Activated naive CD8-positive, alpha-beta T cell treated with anti-CD3 and anti-CD28 coated beads, Interleukin-2, amount 50 U/mL, for 16 hours (primary cell): ENCODE measurements around the gene SPG7.
"Not testable (repeated sequence)": the region's sequence is repeated elsewhere in the genome, so short reads cannot be mapped to it uniquely, and the experiment has no call there.

ENCODE experiments used
- DNase-seq: peaks from one replicate; pipeline ENCODE4 v3.0.0-alpha.2; 2020; ENCODE audit warnings: low read depth, low spot score

SPG7 gene

GRCh38 chr16:89562939-89563338 lies 54.7 kb downstream of the SPG7 start:
- DNase-seq, result no peak

DNA sequence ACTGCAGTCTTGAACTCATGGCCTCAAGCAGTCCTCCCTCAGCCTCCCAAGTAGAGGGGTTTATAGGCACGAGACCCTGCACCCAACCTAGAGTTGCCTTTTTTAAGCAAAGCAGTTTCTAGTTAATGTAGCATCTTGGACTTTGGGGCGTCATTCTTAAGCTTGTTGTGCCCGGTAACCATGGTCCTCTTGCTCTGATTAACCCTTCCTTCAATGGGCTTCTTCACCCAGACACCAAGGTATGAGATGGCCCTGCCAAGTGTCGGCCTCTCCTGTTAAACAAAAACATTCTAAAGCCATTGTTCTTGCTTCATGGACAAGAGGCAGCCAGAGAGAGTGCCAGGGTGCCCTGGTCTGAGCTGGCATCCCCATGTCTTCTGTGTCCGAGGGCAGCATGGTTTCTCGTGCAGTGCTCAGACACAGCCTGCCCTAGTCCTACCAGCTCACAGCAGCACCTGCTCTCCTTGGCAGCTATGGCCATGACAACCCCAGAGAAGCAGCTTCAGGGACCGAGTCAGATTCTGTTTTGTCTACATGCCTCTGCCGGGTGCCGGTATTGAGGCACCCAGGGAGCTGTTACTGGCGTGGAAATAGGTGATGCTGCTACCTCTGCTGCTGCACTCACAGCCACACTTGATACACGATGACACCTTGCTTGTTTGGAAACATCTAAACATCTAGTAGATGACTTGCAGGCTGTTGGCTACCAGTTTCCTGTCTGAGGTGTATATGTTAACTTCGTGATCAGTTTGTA lies 55.6 kb downstream of the SPG7 start:
- DNase-seq, result no peak

DNA sequence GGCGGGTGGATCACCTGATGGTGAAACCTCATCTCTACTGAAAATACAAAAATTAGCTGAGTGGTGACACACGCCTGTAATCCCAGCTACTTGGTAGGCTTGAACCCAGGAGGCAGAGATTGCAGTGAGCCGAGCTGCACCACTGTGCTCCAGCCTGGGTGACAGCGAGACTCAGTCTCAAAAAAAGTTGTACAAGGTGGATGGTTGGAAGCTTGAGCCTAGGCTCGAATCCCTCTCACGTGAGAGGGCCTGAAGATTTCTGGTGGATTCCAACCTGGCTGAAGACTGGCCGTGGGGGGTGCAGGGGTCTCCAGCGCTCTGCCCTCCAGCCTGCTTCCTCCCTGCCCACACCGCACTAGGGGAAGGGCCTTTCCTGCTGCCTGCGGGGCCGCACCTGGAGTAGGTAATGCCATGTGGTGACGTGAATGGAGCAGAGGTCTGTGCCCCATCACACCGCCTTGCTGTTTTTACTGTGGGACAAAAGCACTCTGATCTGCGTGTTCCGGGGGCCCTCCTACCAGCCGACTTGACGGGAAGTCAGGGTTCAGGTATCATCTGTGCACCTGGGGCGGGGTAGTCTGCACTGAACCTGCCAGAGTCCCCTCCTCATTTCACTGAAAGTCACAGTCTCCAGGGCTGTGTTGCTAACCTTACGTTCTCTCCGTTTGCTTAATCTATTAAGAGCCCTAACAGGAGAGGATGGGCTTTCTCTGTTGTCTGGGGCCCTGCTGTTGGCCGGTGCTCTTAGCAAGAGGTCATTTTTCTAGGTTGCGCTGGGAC lies 56.5 kb downstream of the SPG7 start:
- DNase-seq, result no peak

GRCh38 chr16:89565256-89565505 lies 57.0 kb downstream of the SPG7 start:
- no peak for DNase-seq

GRCh38 chr16:89565506-89566372 lies 57.5 kb downstream of the SPG7 start:
- no peak for DNase-seq

DNA sequence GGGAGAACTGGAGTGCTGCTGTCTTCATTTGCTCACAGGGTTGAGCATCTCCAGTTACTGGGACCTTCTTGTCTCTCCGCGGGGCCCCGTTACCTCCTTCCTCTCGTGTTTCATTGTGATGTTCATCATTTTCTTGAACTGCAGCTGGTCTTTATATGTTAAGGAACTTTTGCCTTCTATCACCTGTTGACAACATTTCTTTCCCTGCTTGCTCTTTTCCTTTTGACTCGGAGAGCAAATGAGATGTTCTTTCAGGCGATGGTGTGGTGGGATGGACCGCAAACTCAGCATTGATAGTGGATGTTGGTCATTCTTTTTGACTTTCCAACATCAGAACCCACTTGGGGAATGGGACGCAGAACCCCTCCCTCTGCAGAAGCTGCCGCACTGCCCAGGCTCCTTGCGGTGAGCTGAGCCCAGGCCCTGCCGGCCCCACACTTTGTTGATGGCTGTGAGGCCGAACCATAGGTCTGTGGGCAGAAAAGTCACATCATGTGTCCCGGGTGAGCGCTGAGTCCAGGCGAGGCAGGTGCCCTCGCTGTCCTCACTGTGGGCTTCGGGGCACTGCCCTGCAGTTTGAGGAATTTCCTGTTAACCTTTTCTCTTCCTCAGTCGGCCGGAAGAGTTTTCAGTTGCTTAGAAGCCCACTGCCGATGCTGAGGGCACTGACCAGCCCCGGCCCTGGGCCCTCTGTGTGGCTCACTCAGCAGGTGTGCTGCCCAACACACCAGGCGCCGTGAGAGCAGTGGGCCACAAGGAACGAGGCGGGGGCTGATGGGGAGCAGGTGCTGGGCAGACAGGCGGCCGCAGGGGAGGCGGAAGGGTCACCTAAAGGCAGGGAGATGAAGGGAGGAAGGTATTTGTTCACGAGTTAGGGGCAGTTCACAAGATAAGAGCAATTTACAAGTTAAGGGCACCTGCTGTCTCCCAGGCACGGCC lies 59.7 kb downstream of the SPG7 start:
- no peak for DNase-seq

DNA sequence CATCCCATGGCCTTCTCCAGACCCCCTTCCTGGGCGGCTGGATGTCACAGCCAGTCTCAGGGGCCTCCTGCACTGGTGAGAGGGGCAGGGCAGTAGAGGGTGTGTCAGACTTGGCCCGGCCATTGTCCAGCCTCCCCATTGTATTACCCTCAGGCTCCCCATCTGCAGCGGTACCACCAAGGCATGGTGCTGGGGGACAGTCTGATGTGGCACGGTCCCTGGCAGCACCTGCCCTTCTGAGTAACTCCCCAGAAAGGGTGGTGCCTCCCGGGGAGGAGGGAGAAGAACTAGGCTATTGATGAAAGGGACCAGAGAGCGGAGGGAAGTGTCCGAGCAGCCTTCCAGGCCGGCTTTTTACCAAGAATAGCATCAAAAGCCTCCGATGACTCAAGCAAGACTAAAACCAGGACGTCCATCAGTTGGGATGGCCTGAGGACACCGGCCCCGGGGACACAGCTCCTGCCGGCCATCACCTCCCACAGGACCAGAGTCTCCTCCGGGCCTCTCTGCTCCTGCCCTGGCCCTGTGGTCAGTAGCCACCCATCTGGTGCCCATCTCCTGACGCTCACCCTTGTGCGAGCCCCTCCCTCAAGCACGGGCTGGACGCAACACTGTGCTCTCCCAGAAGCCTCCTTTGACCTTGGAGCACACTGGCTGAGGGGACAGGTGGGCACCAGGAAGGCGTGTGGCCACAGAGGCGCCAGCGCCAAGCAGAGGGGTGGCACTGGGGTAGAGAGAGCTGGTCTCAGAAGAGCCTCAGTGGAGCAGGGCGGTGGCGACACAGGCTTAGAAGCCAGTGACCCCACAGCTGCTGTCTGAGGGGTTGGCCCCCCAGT lies 61.5 kb downstream of the SPG7 start:
- DNase-seq, result no peak

DNA sequence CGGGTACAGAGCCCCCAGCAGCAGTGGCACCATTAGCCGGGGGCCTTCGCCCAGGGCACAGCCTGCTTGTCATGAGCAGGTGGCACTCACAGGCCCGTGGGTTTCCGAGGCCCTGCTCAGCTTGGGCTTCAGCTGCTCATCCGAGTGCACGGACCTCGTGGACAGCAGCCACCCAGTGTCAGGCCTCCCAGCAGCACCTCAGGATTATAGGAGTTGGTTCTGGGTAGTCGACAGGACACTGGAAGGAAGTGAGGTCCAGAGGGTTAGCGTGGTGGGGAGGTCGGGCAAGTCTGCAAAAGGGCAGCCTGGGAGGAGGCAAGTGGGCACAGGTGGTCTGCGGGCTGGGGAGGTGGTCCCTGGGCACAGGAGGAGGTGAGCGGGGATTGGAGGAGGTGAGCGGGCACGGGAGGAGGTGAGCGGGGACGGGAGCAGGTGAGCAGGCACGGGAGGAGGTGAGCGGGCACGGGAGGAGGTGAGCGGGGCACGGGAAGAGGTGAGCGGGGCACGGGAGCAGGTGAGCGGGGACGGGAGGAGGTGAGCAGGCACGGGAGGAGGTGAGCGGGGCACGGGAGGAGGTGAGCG lies 62.2 kb downstream of the SPG7 start:
- no peak for DNase-seq

DNA sequence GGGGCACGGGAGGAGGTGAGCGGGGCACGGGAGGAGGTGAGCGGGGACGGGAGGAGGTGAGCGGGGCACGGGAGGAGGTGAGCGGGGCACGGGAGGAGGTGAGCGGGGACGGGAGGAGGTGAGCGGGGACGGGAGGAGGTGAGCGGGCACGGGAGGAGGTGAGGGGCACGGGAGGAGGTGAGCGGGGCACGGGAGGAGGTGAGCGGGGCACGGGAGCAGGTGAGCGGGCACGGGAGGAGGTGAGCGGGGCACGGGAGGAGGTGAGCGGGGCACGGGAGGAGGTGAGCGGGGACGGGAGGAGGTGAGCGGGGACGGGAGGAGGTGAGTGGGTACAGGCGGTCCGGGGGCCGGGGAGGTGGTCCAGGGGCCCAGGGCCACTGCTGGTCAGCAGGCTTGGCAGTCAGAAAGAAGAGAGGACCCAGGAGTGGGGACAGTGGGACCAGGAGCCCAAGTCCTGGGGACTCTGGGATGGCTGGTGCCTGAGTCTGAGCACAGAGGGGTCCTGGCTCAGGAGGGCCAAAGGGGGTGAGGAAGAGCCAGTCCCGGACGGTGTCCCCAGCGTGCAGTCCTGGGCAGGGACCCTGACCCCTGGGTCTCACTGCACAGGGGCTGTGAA lies 62.9 kb downstream of the SPG7 start:
- DNase-seq, result not testable (repeated sequence)

- no peak for DNase-seq
Observed at GRCh38 chr16:89571636-89572035, 63.4 kb downstream of the SPG7 start.

GRCh38 chr16:89572073-89572484 lies 63.9 kb downstream of the SPG7 start:
- no peak for DNase-seq

GRCh38 chr16:89572485-89573205 lies 64.4 kb downstream of the SPG7 start:
- DNase-seq, result no peak

GRCh38 chr16:89573826-89574680 lies 65.8 kb downstream of the SPG7 start:
- no peak for DNase-seq

GRCh38 chr16:89574681-89575246 lies 66.6 kb downstream of the SPG7 start:
- no peak for DNase-seq

- no peak for DNase-seq
Observed at GRCh38 chr16:89575247-89576152, 67.3 kb downstream of the SPG7 start, which contains the start of gene CPNE7. Gene CPNE7 (plus strand): TSS chr16:89575758. CDS start chr16:89575898, 140 bp downstream.
